Frontal cortex (tissue), 4 donors: ENCODE results near the gene KLHL9. TPM values are rescaled to one million over a fixed set of nuclear protein-coding genes. Genes with fewer than 3 reads are reported as not detected.
"Not testable (repeated sequence)": the region's sequence is repeated elsewhere in the genome, so short reads cannot be mapped to it uniquely, and the experiment has no call there.

Source experiments
- DNase-seq, 2 donors: peaks; one replicate each; pipeline ENCODE4 v3.0.0; 2012; ENCODE audit warnings: low spot score in 2 of 2
- FAIRE-seq: peaks from 2 replicates; lab custom pipeline; 2012; peaks lifted over from hg19 to GRCh38; lab: Jason Lieb, UNC
- total RNA-seq: library from RNA; depleted of rRNA; stranded (reverse); fragments of >200 nt; gene quantifications from one replicate; pipeline ENCODE4 v1.2.3, GENCODE V29; 2014
- donor health status: control.
- donor health status: control.
- donor health status: control.

KLHL9 gene, protein sequence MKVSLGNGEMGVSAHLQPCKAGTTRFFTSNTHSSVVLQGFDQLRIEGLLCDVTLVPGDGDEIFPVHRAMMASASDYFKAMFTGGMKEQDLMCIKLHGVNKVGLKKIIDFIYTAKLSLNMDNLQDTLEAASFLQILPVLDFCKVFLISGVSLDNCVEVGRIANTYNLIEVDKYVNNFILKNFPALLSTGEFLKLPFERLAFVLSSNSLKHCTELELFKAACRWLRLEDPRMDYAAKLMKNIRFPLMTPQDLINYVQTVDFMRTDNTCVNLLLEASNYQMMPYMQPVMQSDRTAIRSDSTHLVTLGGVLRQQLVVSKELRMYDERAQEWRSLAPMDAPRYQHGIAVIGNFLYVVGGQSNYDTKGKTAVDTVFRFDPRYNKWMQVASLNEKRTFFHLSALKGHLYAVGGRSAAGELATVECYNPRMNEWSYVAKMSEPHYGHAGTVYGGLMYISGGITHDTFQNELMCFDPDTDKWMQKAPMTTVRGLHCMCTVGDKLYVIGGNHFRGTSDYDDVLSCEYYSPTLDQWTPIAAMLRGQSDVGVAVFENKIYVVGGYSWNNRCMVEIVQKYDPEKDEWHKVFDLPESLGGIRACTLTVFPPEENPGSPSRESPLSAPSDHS
- total RNA-seq, result 71.7 TPM

DNA sequence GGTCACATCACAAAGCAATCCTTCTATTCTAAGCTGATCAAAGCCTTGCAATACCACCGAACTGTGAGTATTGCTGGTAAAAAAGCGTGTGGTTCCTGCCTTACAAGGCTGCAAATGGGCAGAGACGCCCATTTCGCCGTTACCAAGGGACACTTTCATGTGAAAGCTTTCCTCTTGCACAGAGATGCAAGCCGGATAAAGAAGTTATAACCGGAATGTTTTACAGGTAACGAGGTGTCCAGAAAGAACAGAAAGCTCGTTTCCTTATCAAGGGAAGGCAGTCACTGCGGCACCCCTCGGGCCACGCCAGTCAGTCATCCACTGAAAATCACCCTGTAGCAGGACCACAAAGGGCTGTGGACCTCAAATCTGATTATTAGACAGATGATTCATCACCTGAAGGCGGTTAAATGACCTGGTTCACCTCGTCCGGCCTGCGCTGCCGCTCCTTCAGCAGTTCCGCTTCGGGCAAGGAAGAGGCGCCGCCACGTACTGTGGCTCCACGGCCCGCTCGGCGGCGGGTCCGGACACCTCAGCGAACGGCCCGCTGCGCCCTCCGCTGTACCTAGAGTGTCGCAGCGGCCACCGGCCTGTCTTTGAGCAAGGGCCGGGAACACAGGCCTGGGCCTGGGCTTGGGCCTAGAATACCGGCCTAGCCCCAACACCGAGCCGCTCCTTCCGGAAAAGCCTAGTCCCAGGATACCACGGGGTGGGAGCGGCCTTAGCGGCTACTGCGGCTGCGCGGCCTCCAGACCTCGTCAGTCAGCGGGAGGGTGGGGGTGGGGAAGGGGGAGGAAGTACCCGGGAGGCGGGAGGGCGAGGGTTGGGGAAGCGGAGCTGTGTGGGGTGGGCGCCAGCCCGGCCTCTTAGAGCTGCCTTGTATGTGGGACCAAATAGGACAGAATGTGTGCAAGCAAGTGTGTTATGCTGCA lies at the start of gene KLHL9:
TSS of gene KLHL9 (minus strand) at position 704 of the 932 bp plus-strand sequence. CDS start at position 159, 545 bp downstream.
- FAIRE-seq (no peak), DNase-seq (peak; percentile 80 to 88)

DNA sequence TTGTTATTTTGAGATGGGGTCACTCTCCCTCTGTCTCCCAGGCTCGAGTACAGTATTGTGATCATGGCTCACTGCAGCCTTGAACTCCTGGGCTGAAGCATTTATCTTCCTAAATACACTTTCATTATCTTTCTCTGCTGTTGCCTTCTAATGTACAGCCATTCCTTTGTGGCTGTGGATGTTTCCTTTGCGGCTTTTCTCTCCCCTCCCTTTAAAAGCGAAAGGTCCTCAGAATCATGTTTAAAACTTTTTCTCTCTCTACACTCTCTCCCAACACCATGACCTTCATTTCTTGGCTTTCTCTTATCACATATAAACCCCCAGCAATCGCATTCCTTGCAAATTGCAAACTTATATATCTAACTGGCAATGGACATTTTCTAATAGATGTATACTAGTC lies 48.4 kb upstream of the KLHL9 start:
- DNase-seq (no peak), FAIRE-seq (no peak)

DNA sequence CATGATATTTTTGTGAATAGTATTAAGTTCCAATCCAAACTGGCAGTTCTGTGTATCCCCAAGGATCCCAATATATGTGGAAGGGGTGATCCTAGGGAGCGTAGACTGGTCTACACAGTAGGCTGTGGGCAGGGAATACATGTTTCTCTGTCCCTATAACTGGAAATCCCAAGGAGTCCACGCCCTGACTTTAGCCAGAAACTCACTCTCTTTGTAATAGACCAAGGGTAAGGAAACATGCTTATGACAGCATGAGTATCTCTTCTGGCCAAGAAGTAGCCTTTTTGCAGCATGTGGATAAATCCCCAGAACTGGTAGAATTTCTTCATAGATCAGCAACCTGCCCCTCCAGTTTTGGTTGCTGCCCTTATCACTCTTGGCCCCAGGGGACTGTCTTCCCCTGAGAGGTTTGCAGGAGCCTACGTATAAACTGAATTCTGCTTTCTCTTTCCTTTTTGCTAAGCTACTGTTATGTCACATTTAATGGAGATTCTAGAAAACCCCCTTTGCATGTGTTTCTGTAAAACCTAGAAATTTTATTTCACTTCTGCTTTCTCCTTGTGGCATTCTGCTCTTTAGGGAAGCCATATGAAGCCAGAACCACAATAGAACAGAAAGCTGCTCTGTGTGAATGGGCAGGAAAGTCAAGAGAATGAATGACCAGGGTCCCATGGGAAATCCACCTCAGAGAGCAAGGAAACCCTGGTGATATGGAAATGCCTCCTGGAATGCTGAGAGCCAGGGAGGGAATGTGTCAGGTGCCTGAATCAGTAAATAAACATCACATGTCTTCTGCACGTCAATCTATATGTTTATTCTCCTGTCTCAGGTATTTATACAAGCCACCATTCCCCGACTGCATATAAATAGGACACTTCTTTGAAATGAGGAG lies 46.5 kb upstream of the KLHL9 start:
- FAIRE-seq (no peak), DNase-seq (no peak)

DNA sequence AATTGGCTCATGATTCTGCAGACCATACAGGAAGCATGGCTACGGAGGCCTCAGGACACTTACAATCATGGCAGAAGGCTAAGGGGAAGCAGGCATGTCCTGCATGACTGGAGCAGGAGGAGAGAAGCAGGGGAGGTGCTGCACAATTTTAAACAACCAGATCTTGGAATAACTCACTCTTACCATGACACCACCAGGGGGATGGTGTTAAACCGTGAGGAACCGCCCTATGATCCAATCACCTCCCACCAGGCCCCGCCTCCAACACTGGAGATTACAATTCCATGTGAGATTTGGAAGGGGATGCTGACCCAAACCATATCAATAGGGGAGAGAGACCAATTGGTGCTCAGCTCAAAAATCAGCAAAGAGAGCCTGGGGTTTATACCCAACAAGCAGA lies 36.3 kb upstream of the KLHL9 start:
- not testable (repeated sequence) for DNase-seq, FAIRE-seq

DNA sequence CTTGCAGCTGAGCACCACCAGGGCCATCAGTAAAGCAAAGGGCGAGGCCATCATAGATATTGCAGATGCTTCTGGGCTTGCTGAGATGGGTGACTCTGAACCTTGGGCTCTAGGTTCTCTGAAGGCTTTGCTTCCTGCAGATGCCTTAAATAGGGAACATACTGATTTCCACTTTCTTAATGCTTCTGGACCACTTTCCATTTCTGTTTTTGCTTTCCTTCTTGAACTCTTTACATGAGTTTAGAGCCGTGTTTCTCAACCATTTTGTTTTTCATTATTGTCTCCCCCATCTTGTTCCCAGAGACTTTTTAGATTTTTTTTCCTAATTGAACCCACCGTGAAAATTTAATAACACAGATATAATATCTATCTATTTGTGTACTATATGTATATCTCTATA lies 32.8 kb upstream of the KLHL9 start, which contains the start of gene IFNA13:
TSS of gene IFNA13 (minus strand) at position 101 of the 400 bp plus-strand sequence. CDS start at position 54, 47 bp downstream.
- DNase-seq, result no peak
- no peak for FAIRE-seq

DNA sequence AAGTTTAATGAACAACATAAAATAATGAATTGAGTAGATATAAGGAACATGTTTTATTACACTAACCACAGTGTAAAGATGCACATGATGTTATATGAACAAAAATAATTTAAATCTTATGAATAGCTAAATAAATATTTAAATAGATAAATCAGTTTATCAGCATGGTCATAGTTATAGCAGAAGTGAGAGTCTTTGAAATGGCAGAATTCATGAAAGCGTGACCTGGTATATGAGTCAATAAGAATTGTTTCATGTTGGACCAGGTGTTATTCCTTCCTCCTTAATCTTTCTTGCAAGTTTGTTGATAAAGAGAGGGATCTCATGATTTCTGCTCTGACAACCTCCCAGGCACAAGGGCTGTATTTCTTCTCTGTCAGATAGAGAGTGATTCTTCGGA lies 32.0 kb upstream of the KLHL9 start:
- not testable (repeated sequence) for FAIRE-seq

DNA sequence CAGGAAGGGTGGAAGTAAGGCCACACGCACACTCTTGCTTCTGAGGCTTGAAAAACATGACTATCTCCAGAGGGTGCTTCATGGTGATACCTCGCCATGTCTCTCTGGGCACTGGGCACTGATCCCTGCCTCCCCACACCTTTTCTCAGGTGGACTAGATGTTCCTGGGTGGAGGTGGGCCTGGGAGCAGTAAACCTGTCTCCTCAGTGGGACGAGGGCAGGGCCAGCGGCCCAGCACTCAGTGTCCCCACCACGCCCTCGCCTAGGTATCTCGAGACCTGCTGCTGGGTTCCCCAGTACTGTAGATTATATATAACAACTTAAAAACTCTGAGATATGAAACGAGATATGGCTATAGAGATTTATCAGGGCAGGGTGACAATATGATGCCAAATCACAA lies 27.1 kb upstream of the KLHL9 start:
- no peak for DNase-seq
- no peak for FAIRE-seq

More for the DNA sequence above, 32.0 kb upstream of the KLHL9 start:
- DNase-seq, result not testable (repeated sequence)

DNA sequence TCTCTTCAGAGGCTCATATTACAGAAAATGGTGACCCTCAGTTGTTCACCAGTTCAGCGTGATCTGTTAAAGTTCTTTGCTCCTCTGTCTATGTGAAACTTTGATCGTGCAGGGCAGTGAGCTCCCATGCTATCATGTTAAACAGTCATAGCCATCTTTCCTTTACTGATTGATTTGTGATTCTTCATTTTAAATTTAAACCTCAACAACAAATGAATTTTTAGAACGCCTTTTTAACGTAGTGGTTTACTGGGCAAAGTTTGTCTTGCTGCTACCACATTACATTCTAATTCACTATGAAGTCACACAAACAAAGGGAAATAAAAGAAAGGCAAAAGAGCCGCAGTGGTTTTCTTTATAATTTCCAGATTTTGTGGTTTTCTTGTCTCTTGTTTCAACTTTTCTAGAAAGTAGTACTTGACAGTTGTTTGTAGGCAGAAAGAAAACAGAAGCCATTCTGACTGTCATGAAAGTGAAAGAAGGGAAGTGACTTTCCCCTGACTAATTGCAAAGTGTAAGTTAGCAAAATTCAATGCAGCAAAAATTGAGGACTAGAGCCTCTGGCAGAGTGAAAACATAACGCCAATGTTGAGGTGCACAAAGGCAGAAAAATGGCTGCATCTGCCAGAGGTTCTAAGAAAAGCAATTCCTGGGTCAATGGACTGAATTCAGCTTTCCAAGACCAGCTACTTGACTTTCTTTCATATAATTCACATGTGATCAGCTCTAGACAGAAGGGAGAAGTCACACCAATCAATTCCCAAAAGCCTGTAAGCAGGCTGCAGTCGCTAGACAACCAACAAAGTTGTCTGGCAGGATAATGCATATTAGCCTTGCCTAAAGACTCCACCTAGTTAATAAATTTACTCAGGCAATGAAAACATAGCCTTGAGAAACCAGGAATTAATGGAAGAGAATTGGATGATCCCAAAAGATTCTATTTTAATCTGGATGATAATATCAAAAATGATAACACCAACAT lies 22.6 kb upstream of the KLHL9 start:
- FAIRE-seq (no peak), DNase-seq (no peak)

DNA sequence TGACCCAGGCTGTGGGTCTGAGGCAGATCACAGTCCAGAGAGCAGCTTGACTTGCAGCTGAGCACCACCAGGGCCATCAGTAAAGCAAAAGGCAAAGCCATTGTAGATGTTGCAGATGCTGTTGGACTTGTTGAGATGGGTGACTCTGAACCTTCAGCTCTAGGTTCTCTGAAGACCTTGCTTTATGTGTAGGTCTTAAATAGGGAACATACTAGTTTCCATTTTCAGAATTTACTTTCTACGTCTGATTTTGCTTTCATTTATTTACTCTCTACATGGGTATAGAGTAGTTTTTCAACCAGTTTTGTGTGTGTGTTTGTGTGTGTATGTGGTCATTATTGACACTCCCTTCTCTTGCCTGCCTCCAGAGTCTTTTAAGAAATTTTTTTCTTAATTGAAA lies 15.6 kb upstream of the KLHL9 start, which contains the start of gene IFNA6:
TSS of gene IFNA6 (minus strand) at position 101 of the 400 bp plus-strand sequence. CDS start at position 101, 0 bp downstream.
- DNase-seq (no peak), FAIRE-seq (no peak)

DNA sequence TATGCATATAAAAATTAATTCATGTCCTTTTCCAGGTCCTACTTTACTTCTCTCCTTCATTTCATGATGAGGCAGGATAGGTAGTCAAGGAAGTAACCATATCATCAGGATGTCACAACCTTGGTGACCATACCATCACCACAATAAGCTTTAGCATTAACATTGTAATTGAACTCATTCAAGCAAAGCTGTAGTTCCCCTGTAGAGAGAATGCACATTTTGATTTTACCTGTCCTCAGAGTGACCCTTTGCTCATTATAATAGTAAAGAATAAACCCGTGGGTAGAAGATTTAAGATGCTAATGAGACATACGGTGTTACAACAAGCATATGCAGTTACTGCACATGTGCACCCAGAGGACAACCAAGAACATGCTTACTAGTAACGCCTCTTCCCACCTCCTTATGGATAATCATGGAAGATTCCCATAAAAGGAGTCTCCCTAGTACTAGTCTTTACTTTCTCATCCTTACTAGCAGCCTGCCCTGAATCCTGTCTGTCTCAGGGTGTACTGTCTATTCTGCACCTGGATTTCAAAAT lies 13.3 kb upstream of the KLHL9 start:
- FAIRE-seq, result no peak

DNA sequence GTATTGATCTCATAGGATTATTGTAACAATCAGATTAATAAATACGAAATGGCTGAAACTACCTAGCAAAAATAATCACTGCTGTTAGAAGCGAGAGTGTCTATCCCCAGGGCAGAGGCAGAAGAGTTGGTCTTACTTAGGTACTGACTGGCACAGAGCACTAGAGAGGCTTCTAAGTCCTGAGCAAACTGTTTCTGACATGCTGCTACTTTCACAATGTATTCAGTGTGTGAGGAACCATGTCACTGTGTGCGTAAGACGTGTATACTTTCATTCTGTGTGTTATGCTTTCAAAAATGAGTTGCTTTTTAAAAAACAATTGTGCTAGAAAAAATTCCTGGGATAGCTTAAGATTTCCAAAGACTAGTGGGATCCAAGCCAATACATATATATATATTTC lies 5.5 kb upstream of the KLHL9 start:
- DNase-seq (no peak), FAIRE-seq (no peak)

More for the DNA sequence above, 13.3 kb upstream of the KLHL9 start:
- no peak for DNase-seq

DNA sequence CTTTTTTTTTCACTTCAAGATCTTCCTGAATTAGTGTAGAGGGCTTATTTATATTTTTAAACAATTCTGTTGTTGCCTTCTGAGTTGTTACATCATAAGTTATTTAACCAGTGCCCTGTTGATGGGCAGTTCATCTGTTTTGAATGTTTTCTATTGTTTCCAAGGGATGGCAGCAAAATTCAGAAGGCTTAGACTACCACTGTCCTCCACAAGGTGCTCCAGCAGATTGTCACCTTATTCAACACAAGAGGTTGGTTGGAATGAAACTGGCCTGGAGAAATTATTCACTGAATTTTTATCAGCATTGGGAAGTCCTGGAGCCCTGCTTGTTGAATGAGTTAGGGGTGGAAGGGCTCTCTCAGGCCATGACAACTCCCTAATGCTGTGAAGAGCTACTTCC lies 1.3 kb upstream of the KLHL9 start:
- no peak for FAIRE-seq

DNA sequence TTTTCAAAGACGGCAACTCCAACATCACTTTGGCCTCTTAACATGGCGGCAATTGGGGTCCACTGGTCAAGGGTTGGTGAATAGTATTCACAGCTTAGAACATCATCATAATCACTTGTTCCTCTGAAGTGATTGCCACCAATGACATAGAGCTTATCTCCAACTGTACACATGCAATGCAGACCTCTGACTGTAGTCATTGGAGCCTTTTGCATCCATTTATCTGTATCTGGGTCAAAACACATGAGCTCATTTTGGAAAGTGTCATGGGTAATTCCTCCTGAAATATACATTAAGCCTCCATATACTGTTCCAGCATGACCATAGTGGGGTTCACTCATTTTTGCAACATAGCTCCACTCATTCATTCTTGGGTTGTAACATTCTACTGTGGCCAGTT lies 2.0 kb downstream of the KLHL9 start:
- DNase-seq (no peak), FAIRE-seq (no peak)

More for the DNA sequence above, 1.3 kb upstream of the KLHL9 start:
- no peak for DNase-seq

DNA sequence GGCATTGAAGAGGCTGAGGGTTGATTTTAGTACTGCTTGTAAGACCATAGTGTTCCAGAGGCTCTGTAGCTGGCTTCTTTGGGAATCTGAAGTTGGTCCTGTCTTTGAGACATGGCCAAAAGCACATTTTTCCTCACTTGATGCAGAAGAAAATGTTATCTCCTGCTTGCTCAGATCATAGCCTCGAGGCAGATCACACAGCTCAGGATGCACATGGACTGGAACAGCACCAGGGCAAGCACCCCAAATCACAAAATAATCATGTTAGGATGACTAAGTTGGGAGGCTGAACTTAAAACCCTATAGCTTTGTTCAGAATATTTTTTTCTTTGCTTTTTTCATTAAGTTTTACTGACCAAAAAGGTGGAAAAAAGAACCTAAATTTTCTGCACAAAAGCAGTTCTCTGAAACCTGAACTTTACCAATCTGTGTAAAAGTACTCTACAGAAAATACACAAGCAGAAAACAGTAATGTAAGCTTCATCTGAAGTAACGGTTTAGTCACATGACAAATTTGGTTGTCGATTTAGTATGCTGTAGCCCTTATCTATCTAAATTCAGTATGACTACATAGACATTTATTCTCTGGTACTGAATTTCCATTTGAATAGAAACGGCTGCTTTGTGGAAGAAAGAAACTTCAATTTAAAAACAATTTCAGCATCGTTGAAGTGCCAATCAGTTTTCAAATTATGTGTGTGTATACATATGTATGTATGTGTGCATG lies 3.4 kb downstream of the KLHL9 start:
- FAIRE-seq (no peak), DNase-seq (no peak)

DNA sequence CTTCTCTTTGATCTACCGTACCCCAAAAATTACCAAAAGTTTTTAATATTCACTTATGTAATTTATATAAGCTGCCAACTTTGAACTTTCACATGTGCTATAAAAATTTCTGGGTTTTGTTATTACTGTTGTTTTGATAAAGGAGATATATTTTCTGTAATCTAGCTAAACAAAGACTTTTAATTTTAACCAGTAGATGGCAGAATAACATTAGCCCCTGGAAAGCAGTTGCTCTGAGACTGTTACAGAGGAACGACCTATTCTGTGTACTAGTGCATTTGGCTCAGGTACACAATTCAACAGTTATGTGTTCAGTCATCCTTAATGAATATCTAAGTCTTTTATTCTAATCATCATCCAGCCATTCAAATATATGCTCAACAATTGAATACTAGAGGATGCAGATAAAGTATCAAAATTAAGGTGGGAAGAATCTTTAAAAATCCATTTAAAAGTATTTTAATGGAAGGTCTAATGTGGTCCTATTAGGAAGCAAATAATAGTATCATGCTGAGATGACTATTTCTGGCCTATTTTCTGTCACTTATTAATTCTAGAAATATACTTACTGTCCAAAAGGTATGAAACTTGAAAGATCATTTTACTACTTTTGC lies 8.6 kb downstream of the KLHL9 start:
- DNase-seq (no peak), FAIRE-seq (peak; percentile 93)

DNA sequence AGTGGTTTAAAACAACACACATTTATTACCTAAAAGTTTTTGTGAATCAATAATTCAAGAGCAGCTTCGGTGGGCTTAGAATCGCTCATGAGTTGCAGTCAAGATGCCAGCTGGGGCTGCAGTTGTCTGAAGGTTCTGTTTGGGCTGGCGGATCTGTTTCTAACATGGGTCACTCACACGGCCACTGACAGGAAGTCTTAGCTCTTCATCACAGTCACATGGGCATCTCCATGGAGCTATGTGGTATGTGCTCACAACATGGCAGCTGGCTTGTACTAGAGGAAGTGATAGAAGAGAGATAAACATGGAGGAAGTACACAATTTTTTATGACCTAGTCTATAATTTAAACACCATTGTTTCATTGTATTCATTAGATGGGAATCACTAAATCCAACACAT lies 11.2 kb downstream of the KLHL9 start:
- no peak for DNase-seq
- no peak for FAIRE-seq
